ENCODE results near the gene FSTL1. TPM values are rescaled to one million over a fixed set of nuclear protein-coding genes. Genes with fewer than 3 reads are reported as not detected.

The FSTL1 gene
- total and polyA plus RNA-seq, 2 experiments from 2014 or later, result 50.8 to 258 TPM

- TF ChIP-seq, protein P1, sequence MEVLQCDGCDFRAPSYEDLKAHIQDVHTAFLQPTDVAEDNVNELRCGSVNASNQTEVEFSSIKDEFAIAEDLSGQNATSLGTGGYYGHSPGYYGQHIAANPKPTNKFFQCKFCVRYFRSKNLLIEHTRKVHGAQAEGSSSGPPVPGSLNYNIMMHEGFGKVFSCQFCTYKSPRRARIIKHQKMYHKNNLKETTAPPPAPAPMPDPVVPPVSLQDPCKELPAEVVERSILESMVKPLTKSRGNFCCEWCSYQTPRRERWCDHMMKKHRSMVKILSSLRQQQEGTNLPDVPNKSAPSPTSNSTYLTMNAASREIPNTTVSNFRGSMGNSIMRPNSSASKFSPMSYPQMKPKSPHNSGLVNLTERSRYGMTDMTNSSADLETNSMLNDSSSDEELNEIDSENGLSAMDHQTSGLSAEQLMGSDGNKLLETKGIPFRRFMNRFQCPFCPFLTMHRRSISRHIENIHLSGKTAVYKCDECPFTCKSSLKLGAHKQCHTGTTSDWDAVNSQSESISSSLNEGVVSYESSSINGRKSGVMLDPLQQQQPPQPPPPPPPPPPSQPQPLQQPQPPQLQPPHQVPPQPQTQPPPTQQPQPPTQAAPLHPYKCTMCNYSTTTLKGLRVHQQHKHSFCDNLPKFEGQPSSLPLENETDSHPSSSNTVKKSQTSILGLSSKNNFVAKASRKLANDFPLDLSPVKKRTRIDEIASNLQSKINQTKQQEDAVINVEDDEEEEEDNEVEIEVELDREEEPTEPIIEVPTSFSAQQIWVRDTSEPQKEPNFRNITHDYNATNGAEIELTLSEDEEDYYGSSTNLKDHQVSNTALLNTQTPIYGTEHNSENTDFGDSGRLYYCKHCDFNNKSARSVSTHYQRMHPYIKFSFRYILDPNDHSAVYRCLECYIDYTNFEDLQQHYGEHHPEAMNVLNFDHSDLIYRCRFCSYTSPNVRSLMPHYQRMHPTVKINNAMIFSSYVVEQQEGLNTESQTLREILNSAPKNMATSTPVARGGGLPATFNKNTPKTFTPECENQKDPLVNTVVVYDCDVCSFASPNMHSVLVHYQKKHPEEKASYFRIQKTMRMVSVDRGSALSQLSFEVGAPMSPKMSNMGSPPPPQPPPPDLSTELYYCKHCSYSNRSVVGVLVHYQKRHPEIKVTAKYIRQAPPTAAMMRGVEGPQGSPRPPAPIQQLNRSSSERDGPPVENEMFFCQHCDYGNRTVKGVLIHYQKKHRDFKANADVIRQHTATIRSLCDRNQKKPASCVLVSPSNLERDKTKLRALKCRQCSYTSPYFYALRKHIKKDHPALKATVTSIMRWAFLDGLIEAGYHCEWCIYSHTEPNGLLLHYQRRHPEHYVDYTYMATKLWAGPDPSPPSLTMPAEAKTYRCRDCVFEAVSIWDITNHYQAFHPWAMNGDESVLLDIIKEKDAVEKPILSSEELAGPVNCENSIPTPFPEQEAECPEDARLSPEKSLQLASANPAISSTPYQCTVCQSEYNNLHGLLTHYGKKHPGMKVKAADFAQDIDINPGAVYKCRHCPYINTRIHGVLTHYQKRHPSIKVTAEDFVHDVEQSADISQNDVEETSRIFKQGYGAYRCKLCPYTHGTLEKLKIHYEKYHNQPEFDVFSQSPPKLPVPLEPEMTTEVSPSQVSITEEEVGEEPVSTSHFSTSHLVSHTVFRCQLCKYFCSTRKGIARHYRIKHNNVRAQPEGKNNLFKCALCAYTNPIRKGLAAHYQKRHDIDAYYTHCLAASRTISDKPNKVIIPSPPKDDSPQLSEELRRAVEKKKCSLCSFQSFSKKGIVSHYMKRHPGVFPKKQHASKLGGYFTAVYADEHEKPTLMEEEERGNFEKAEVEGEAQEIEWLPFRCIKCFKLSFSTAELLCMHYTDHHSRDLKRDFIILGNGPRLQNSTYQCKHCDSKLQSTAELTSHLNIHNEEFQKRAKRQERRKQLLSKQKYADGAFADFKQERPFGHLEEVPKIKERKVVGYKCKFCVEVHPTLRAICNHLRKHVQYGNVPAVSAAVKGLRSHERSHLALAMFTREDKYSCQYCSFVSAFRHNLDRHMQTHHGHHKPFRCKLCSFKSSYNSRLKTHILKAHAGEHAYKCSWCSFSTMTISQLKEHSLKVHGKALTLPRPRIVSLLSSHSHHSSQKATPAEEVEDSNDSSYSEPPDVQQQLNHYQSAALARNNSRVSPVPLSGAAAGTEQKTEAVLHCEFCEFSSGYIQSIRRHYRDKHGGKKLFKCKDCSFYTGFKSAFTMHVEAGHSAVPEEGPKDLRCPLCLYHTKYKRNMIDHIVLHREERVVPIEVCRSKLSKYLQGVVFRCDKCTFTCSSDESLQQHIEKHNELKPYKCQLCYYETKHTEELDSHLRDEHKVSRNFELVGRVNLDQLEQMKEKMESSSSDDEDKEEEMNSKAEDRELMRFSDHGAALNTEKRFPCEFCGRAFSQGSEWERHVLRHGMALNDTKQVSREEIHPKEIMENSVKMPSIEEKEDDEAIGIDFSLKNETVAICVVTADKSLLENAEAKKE (CRISPR knock-in tag; IDR thresholded peaks at IDR 0.05), result no peak
- TF ChIP-seq EZH2 (IDR thresholded peaks at IDR 0.05; ENCODE audit: low read depth, unreplicated experiment) (no peak), STAT1 (IDR thresholded peaks at IDR 0.05; ENCODE audit: unreplicated experiment) (no peak), ZNF114 (CRISPR knock-in tag; IDR thresholded peaks at IDR 0.05) (no peak), CREB1 (CRISPR knock-in tag; IDR thresholded peaks at IDR 0.05; ENCODE audit: low read depth) (no peak), NANOG (IDR thresholded peaks at IDR 0.05; ENCODE audit: borderline replicate concordance) (no peak), EZH2phosphoT487 (IDR thresholded peaks at IDR 0.05; ENCODE audit: unreplicated experiment) (no peak)
- TF ChIP-seq, protein P2, sequence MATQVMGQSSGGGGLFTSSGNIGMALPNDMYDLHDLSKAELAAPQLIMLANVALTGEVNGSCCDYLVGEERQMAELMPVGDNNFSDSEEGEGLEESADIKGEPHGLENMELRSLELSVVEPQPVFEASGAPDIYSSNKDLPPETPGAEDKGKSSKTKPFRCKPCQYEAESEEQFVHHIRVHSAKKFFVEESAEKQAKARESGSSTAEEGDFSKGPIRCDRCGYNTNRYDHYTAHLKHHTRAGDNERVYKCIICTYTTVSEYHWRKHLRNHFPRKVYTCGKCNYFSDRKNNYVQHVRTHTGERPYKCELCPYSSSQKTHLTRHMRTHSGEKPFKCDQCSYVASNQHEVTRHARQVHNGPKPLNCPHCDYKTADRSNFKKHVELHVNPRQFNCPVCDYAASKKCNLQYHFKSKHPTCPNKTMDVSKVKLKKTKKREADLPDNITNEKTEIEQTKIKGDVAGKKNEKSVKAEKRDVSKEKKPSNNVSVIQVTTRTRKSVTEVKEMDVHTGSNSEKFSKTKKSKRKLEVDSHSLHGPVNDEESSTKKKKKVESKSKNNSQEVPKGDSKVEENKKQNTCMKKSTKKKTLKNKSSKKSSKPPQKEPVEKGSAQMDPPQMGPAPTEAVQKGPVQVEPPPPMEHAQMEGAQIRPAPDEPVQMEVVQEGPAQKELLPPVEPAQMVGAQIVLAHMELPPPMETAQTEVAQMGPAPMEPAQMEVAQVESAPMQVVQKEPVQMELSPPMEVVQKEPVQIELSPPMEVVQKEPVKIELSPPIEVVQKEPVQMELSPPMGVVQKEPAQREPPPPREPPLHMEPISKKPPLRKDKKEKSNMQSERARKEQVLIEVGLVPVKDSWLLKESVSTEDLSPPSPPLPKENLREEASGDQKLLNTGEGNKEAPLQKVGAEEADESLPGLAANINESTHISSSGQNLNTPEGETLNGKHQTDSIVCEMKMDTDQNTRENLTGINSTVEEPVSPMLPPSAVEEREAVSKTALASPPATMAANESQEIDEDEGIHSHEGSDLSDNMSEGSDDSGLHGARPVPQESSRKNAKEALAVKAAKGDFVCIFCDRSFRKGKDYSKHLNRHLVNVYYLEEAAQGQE (IDR thresholded peaks at IDR 0.05; ENCODE audit: unreplicated experiment), result no peak
These were observed 45.6 kb upstream of the FSTL1 start (continued) for GRCh38 chr3:120496278-120497002.

Data from GM23338 (cell line).